ENCODE measurements around the gene ZNF593. TPM values are rescaled to one million over a fixed set of nuclear protein-coding genes. Genes with fewer than 3 reads are reported as not detected.
A peak's percentile ranks its signal among the peaks of the same experiment; 100 is the strongest.

ZNF593 gene
- total RNA-seq, 3 donors from 2014 or later (not counting 1 experiment from before 2014, with no cell fraction given) = 8.6 to 17.8 (median 15.6) TPM

GRCh38 chr1:26126321-26127084, 43.2 kb upstream of the ZNF593 start:
- Histone ChIP-seq H3K27me3 (ENCODE audit: control insufficient read depth, insufficient read depth, low read length) (peaks cover 34% of the 10 kb centered on the region), H3K4me1 (ENCODE audit: control insufficient read depth, insufficient read depth, low read length) (peaks cover 15% of the 10 kb centered on the region), H3K9me3 (ENCODE audit: control insufficient read depth, insufficient read depth, low read length) (no peaks in the 10 kb centered on the region), H3K36me3 (ENCODE audit: control insufficient read depth, insufficient read depth, low read length) (peaks cover 6% of the 10 kb centered on the region), H3K4me3 (ENCODE audit: low read length) (no peak overlapping the region), H3K27ac (ENCODE audit: low read length) (no peak overlapping the region)
- no peaks in the 10 kb centered on the region for H3K36me3 Mint-ChIP-seq
- TF ChIP-seq CTCF (IDR thresholded peaks at IDR 0.05) = no peak
- peaks cover 29 to 47% of the 10 kb centered on the region in 2 donors for H3K27me3 Mint-ChIP-seq (ENCODE audit: low read depth in 2 of 2)
- H3K9me3 Mint-ChIP-seq = no peaks in the 10 kb centered on the region
- intact Hi-C loops (cut with micrococcal nuclease) = loop anchor here (1.0 kb wide), 2 partner anchors 15 to 252 kb away; partner anchors contain the start of gene PDIK1L
- peak overlapping the region; percentile 79 to 82 for H3K27ac Mint-ChIP-seq
- H3K4me1 Mint-ChIP-seq = peaks cover 27% of the 10 kb centered on the region in 2 donors
- 28% methylated on average over 6 of the region's 9 CpGs for WGBS (ENCODE audit: insufficient coverage)
- DNase-seq (peak in 1 of 2 donors; percentile 92), ATAC-seq (peak; percentile 97 to 100 (median 99))
- peak overlapping the region; percentile 61 for H3K4me3 Mint-ChIP-seq

- H3K4me3 ChIP-seq (ENCODE audit: low read length) = no peak overlapping the region
- DNase-seq = peak in 1 of 2 donors; percentile 50
- no peaks in the 10 kb centered on the region for H3K9me3 ChIP-seq (ENCODE audit: control insufficient read depth, insufficient read depth, low read length)
- no peaks in the 10 kb centered on the region for H3K36me3 Mint-ChIP-seq
- H3K27ac Mint-ChIP-seq = no peak overlapping the region
- no peak for ATAC-seq
- H3K27me3 ChIP-seq (ENCODE audit: control insufficient read depth, insufficient read depth, low read length) = peaks cover 34% of the 10 kb centered on the region
- 54% methylated on average over 11 of the region's 13 CpGs for WGBS (ENCODE audit: insufficient coverage)
- H3K36me3 ChIP-seq (ENCODE audit: control insufficient read depth, insufficient read depth, low read length) = peaks cover 6% of the 10 kb centered on the region
- H3K27ac ChIP-seq (ENCODE audit: low read length) = no peak overlapping the region
- peaks cover 15% of the 10 kb centered on the region for H3K4me1 ChIP-seq (ENCODE audit: control insufficient read depth, insufficient read depth, low read length)
- no peak overlapping the region for H3K4me3 Mint-ChIP-seq
- intact Hi-C loops (cut with micrococcal nuclease) = no loop called here
- TF ChIP-seq CTCF (IDR thresholded peaks at IDR 0.05) = no peak
- H3K4me1 Mint-ChIP-seq = peaks cover 27% of the 10 kb centered on the region in 2 donors
- H3K27me3 Mint-ChIP-seq (ENCODE audit: low read depth in 2 of 2) = peaks cover 34 to 56% of the 10 kb centered on the region in 2 donors
- no peaks in the 10 kb centered on the region for H3K9me3 Mint-ChIP-seq
Observed at GRCh38 chr1:26127235-26128163, 42.2 kb upstream of the ZNF593 start.

- Mint-ChIP-seq H3K4me1 (peaks cover 22% of the 10 kb centered on the region in 2 donors), H3K27me3 (ENCODE audit: low read depth in 2 of 2) (peaks cover 47 to 74% of the 10 kb centered on the region in 2 donors), H3K36me3 (no peaks in the 10 kb centered on the region), H3K9me3 (no peaks in the 10 kb centered on the region), H3K27ac (no peak overlapping the region), H3K4me3 (no peak overlapping the region)
- TF ChIP-seq CTCF (IDR thresholded peaks at IDR 0.05) = no peak
- Histone ChIP-seq H3K4me3 (ENCODE audit: low read length) (no peak overlapping the region), H3K4me1 (ENCODE audit: control insufficient read depth, insufficient read depth, low read length) (peaks cover 15% of the 10 kb centered on the region), H3K36me3 (ENCODE audit: control insufficient read depth, insufficient read depth, low read length) (no peaks in the 10 kb centered on the region), H3K27ac (ENCODE audit: low read length) (no peak overlapping the region), H3K27me3 (ENCODE audit: control insufficient read depth, insufficient read depth, low read length) (peaks cover 34% of the 10 kb centered on the region), H3K9me3 (ENCODE audit: control insufficient read depth, insufficient read depth, low read length) (no peaks in the 10 kb centered on the region)
- intact Hi-C loops (cut with micrococcal nuclease) = no loop called here
- DNase-seq (no peak), ATAC-seq (no peak)
- WGBS (ENCODE audit: insufficient coverage) = 93% methylated on average over 4 of the region's 4 CpGs
Observed at GRCh38 chr1:26129778-26130177, 39.9 kb upstream of the ZNF593 start.

All from natural killer cell (primary cell).